Mammary epithelial cell (primary cell): ENCODE measurements around the gene TMEM129.

Source experiments
- EZH2 ChIP-seq: IDR thresholded peaks from 2 replicates; pipeline ENCODE4 v1.6.1; 2012; ENCODE audit warnings: low read length, inconsistent platforms, borderline replicate concordance
- TF ChIP-seq, protein P1 (sequence below), 2 donors: IDR thresholded peaks in 1 of 2; conservative IDR thresholded peaks in 1 of 2; 2 replicates each; pipeline ENCODE4 v1.5.1; 2011 to 2012; ENCODE audit warnings: inconsistent platforms in 2 of 2, low read length in 2 of 2, mild to moderate bottlenecking in 2 of 2, control low read depth in 1 of 2, low read depth in 1 of 2; ENCODE audit not compliant: insufficient read depth in 1 of 2; ENCODE audit errors: extremely low read depth in 1 of 2

DNA sequence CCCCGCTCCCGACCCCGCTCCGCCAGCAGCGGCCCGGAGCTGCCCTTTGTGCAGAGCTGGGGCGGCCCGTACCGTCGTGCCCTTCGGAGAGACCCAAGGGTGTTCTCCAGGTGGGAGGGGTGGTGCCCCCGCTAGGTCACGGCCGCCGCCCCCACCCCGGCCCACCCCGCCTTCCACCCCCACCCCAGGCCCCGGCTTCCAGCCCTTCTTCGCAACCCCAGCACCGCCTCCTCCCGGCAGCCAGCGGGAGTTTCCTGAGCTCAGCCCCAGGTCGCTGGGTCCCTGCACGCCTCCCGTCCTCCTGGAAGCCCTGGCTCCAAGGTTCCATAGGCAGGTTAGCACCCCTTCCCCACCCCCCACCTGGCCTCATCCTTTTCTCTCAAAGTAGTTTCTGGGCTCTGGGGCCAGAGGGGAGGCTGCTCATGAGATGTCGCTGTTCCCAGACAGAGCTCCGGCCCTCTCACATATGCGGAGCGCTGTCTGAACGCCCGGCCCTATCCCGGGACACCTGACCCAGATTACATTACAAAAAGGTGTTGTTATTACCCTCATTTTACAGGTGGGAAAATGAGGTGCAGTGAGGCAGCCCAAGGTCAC, 46.7 kb upstream of the TMEM129 start:
- TF ChIP-seq, protein P1, sequence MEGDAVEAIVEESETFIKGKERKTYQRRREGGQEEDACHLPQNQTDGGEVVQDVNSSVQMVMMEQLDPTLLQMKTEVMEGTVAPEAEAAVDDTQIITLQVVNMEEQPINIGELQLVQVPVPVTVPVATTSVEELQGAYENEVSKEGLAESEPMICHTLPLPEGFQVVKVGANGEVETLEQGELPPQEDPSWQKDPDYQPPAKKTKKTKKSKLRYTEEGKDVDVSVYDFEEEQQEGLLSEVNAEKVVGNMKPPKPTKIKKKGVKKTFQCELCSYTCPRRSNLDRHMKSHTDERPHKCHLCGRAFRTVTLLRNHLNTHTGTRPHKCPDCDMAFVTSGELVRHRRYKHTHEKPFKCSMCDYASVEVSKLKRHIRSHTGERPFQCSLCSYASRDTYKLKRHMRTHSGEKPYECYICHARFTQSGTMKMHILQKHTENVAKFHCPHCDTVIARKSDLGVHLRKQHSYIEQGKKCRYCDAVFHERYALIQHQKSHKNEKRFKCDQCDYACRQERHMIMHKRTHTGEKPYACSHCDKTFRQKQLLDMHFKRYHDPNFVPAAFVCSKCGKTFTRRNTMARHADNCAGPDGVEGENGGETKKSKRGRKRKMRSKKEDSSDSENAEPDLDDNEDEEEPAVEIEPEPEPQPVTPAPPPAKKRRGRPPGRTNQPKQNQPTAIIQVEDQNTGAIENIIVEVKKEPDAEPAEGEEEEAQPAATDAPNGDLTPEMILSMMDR (conservative IDR thresholded peaks at IDR 0.05 in 1 of 2, IDR thresholded peaks at IDR 0.05 in 1 of 2; ENCODE audit: extremely low read depth in 1 of 2, insufficient read depth in 1 of 2, low read depth in 1 of 2, low read length in 2 of 2): no peak
- TF ChIP-seq EZH2: no peak
